ENCODE results near the gene GRID1. TPM values are rescaled to one million over a fixed set of nuclear protein-coding genes. Genes with fewer than 3 reads are reported as not detected.

The GRID1 gene
- polyA plus RNA-seq, 1 donor (not counting 4 experiments of a cell fraction or from before 2014, with no cell fraction given) = 0.01 TPM

DNA sequence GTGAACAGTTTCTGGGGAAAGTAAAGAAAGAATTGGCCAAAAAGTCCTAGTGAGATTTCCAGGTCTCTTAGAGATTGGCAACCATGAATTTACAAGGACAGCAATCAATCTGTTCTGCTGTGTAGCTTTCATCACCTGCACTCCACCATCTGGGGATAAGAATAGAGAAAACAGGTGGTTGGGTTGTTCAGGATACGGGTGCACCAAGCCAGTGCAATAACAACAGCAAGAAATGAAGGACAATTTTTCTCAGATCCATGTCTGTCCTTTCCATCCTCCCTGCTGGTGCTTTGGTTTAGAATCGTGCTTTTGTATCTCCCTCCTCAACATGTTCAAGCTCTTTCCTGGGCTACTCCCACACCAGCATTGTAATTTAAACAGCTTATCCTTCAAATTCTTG lies 787.7 kb downstream of the GRID1 start:
- no peaks in the 10 kb centered on the region for H3K9me3 ChIP-seq (ENCODE audit: control insufficient read depth, low read depth, low read length)
- no peaks in the 10 kb centered on the region for H4K20me1 ChIP-seq (ENCODE audit: control insufficient read depth, extremely low read depth, insufficient read depth, low read length)
- H3K9ac ChIP-seq (ENCODE audit: control insufficient read depth, extremely low read depth, insufficient read depth, low read length) = no peak overlapping the region
- no peak overlapping the region for H3K4me2 ChIP-seq (ENCODE audit: control insufficient read depth, extremely low read depth, insufficient read depth, low read depth, low read length)
- H3K36me3 ChIP-seq (ENCODE audit: control insufficient read depth in 2 of 2, extremely low read depth in 1 of 2, insufficient read depth in 2 of 2, low read length in 2 of 2) = no peaks in the 10 kb centered on the region
- FAIRE-seq = no peak
- no peak overlapping the region for H2AFZ ChIP-seq (ENCODE audit: control insufficient read depth, low read length)
- H3K9me1 ChIP-seq (ENCODE audit: control insufficient read depth, extremely low read depth, insufficient read depth, low read length) = no peaks in the 10 kb centered on the region
- dilution Hi-C loops (cut with MboI; ENCODE audit: extremely low pct_ligation_motif_present, low sequenced_read_pairs) = no loop called here
- no peak overlapping the region for H3K27ac ChIP-seq (ENCODE audit: control insufficient read depth, insufficient read depth, low read length)
- H3K4me3 ChIP-seq (ENCODE audit: control insufficient read depth in 2 of 3, extremely low read depth in 1 of 3, insufficient read depth in 2 of 3, low read depth in 1 of 3, low read length in 3 of 3) = no peak overlapping the region
- H3K4me1 ChIP-seq (ENCODE audit: control insufficient read depth, extremely low read depth, insufficient read depth, low read length) = no peaks in the 10 kb centered on the region
- no peaks in the 10 kb centered on the region for H3K27me3 ChIP-seq (ENCODE audit: control insufficient read depth, extremely low read depth, insufficient read depth, low read length)
- no peaks in the 10 kb centered on the region for H3K79me2 ChIP-seq (ENCODE audit: control insufficient read depth, insufficient read depth, low read length)
- no peak for DNase-seq (ENCODE audit: low read depth, low spot score)
- TF ChIP-seq, protein P1, sequence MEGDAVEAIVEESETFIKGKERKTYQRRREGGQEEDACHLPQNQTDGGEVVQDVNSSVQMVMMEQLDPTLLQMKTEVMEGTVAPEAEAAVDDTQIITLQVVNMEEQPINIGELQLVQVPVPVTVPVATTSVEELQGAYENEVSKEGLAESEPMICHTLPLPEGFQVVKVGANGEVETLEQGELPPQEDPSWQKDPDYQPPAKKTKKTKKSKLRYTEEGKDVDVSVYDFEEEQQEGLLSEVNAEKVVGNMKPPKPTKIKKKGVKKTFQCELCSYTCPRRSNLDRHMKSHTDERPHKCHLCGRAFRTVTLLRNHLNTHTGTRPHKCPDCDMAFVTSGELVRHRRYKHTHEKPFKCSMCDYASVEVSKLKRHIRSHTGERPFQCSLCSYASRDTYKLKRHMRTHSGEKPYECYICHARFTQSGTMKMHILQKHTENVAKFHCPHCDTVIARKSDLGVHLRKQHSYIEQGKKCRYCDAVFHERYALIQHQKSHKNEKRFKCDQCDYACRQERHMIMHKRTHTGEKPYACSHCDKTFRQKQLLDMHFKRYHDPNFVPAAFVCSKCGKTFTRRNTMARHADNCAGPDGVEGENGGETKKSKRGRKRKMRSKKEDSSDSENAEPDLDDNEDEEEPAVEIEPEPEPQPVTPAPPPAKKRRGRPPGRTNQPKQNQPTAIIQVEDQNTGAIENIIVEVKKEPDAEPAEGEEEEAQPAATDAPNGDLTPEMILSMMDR (optimal IDR thresholded peaks at IDR 0.05 in 1 of 3, IDR thresholded peaks at IDR 0.05 in 1 of 3, conservative IDR thresholded peaks at IDR 0.05 in 1 of 3; ENCODE audit: extremely low read depth in 1 of 3, insufficient read depth in 2 of 3, low read length in 3 of 3) = no peak
- TF ChIP-seq EZH2 (IDR thresholded peaks at IDR 0.05; ENCODE audit: low read length) = no peak

DNA sequence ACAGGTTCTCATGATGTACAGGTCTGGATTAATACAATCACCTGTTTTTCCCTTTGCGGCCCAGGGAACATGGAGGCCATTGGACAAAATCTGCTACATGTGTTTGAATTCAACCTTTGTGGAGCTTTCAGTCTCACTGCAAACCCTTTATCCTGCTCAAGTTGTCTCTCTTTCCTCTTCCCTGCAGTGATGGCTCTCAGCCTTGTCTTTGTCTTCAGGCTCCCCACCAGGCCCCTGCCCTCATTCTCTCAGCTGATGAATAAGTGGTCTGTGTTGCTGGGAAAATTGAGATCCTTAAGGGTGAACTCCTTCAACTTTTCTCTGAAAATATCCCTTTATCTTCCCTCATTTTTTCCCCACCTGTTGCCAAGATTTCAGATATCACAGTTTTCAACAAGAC lies 791.2 kb downstream of the GRID1 start:
- H3K9ac ChIP-seq (ENCODE audit: control insufficient read depth, extremely low read depth, insufficient read depth, low read length) = no peak overlapping the region
- no peaks in the 10 kb centered on the region for H3K27me3 ChIP-seq (ENCODE audit: control insufficient read depth, extremely low read depth, insufficient read depth, low read length)
- no peaks in the 10 kb centered on the region for H3K4me1 ChIP-seq (ENCODE audit: control insufficient read depth, extremely low read depth, insufficient read depth, low read length)
- no peaks in the 10 kb centered on the region for H3K9me1 ChIP-seq (ENCODE audit: control insufficient read depth, extremely low read depth, insufficient read depth, low read length)
- no peaks in the 10 kb centered on the region for H4K20me1 ChIP-seq (ENCODE audit: control insufficient read depth, extremely low read depth, insufficient read depth, low read length)
- H3K79me2 ChIP-seq (ENCODE audit: control insufficient read depth, insufficient read depth, low read length) = no peaks in the 10 kb centered on the region
- no peaks in the 10 kb centered on the region for H3K9me3 ChIP-seq (ENCODE audit: control insufficient read depth, low read depth, low read length)
- DNase-seq (ENCODE audit: low read depth, low spot score) = no peak
- H3K27ac ChIP-seq (ENCODE audit: control insufficient read depth, insufficient read depth, low read length) = no peak overlapping the region
- dilution Hi-C loops (cut with MboI; ENCODE audit: extremely low pct_ligation_motif_present, low sequenced_read_pairs) = no loop called here
- FAIRE-seq = no peak
- no peak for TF ChIP-seq EZH2 (IDR thresholded peaks at IDR 0.05; ENCODE audit: low read length)
- TF ChIP-seq, protein P1 (optimal IDR thresholded peaks at IDR 0.05 in 1 of 3, IDR thresholded peaks at IDR 0.05 in 1 of 3, conservative IDR thresholded peaks at IDR 0.05 in 1 of 3; ENCODE audit: extremely low read depth in 1 of 3, insufficient read depth in 2 of 3, low read length in 3 of 3) = no peak
- H2AFZ ChIP-seq (ENCODE audit: control insufficient read depth, low read length) = no peak overlapping the region
- no peak overlapping the region for H3K4me2 ChIP-seq (ENCODE audit: control insufficient read depth, extremely low read depth, insufficient read depth, low read depth, low read length)
- no peak overlapping the region for H3K4me3 ChIP-seq (ENCODE audit: control insufficient read depth in 2 of 3, extremely low read depth in 1 of 3, insufficient read depth in 2 of 3, low read depth in 1 of 3, low read length in 3 of 3)
- no peaks in the 10 kb centered on the region for H3K36me3 ChIP-seq (ENCODE audit: control insufficient read depth in 2 of 2, extremely low read depth in 1 of 2, insufficient read depth in 2 of 2, low read length in 2 of 2)
